Skin of body (tissue), 2 donors: ENCODE results near the gene PAM16. TPM values are rescaled to one million over a fixed set of nuclear protein-coding genes. Genes with fewer than 3 reads are reported as not detected.

Experiments used
- DNase-seq: peaks from one replicate; lab custom pipeline; 2025; lab: John Stamatoyannopoulos, UW
- total RNA-seq: library from RNA; depleted of rRNA; stranded (reverse); fragments of >200 nt; gene quantifications from one replicate; pipeline ENCODE4 v1.2.3, GENCODE V29; 2014

Gene PAM16
- total RNA-seq, 1 donor from 2014 or later = 16.5 TPM

DNA sequence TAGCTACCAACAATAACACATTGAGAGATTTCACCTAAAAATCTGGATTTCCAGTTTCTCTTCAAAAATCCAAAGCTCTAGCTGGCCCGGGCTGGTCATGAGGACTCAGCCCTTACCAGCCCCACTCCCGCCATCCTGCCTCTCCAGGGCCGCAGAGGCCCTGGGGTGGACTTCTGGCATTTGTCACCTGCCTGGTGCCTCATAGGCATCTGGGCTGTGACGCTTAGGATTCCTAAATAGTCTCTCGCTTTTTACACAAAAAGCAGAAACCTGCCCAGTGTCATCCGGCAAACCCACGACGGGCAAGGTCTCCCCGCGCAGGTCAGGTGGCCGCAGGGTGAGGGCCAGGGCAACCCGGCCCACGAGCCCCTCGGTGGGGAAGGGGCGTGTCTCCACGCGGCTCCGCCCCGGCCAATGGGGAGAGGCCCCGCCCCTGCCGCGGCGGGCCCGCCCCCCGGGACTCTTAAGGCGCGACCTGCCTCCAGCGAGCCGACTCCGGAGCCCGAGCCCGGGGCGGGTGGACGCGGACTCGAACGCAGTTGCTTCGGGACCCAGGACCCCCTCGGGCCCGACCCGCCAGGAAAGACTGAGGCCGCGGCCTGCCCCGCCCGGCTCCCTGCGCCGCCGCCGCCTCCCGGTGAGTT, 20.4 kb upstream of the PAM16 start, which contains the start of gene VASN:
TSS of gene VASN (plus strand) at position 492 of the 644 bp plus-strand sequence. CDS start 9,030 bp downstream, outside the sequence.
- DNase-seq = peak; percentile 38

DNA sequence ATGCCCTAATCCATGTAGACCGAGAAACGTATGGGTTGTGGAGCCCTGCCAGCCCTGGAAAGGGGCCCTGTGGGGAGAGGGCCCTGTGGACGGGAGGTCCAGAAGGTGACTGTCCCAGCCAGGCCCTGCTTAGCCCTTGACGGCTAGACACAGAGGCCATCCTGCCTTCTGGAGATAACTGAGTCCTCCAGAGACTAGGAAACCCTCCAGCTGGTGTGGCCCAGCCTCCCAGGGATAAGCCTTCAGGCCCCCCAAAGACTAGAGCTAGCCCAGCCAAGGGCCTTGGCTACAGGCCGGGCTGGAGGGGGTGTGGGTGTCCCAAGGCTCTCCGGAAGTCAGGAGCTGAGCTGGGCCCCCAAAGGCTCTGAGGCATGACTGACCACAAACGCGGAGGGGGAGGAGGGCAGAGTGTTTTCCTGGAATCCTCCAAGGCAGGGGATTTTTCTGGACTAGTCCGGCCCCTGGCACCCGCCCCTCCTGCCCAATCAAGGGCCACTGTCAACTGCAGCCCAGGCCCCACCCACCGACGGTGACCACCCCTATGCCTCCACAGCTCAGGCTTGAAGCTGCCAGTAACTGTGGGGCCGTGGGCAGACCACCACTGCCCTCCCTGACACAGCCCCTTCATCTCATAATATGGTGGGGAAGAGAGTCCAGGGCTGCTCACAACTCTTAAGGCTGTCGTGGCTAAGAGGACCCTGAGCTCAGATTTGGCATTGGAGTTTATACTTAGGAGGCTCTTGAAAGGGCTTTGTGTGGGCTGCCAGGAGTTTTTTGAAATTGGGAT, 19.6 kb upstream of the PAM16 start:
- no peak for DNase-seq

DNA sequence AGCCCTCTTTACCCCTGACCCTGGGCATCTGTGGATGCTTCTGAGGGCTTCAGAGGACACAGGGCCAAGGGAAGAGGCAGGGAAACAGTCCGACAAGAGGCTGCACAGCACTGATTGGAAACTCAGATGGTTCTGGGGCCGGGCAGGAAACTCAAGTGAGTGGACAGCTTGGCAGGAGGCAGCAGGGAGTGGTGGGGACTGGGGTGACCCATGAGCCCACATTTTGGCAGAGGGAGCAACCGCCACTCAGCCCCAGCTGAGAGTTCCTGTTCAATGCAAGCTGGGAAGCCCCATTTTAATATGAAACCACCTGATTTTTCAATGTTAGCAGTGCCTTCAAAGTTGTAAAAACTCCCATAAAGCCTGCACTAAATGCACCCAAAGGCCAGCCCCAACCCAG, 19.0 kb upstream of the PAM16 start:
- no peak for DNase-seq

DNA sequence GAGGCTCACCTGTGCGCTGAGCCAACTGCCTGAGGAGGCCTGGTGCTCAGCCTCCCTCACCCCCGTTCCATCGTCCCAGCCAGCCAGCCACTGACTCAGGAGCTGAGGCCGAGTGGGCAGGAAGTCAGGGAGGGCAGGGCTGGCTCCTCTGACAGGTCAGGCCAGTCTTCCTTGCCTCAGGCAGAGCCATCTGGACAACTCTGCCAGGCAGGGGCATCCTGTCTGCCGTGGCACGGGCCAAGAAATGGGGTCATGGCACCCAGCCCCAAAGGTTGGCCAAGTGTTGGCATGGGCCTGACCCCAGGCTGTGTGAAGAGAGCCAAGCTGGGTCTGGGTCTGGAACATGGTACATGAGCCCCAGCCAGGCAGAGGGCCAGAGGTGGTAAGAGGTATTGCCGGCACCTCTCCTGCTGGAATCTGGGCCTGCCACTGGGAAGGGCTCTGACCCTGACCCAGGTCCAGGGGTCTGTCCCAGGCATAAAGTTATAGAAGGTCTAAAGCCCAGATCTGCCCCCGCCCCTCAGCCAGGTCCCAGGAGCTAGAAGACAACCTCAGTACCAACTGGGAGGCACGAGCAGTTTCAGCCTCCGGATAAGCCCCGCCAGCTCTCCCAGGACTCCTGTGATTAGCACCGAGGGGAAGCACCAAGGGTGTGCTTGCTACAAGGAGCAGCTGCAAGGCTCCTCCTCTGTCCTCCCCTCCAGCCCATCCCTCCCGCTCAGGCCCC, 18.0 kb upstream of the PAM16 start:
- no peak for DNase-seq

DNA sequence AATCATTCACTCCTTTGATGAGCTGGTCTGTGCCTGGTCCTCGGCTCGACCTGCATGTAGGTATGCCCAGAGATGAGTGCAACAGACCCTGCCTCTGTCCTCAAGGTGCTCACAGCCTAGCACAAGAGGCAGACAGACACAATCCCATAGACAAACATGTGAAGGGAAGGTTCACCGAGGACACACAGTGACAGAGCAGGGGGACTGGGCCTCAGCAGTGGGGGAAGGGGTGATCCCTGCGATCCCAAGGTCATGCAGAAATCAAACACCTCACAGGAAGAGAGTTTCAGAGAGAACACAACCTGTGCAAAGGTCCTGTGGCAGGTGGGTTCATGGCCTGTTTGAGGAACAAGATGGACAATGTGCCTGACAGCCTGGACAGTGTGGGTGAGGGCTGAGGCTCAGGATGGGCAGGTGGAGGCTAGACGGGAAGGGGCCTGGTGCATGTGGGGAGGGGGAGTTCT, 16.3 kb upstream of the PAM16 start:
- DNase-seq = no peak

DNA sequence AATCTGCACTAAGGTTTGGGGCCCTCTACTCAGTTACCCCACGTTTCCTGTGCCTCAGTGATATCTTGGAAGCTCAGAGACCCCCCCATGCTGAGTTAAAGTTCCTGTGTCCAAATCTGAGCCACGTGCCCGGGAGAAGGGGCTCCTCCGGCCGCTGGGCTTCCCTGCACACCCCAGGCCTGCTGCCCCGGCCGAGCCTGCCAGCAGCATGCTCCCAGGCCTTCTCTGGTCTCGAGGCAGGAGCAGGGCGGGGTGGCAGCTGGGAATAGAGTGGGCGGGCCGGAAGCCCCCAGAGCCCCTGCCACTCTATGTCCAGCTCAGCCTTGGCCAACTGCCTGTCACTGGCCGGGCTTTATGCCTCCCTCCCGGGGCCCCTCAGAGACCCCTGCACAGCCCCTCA, 14.9 kb upstream of the PAM16 start:
- DNase-seq = no peak

DNA sequence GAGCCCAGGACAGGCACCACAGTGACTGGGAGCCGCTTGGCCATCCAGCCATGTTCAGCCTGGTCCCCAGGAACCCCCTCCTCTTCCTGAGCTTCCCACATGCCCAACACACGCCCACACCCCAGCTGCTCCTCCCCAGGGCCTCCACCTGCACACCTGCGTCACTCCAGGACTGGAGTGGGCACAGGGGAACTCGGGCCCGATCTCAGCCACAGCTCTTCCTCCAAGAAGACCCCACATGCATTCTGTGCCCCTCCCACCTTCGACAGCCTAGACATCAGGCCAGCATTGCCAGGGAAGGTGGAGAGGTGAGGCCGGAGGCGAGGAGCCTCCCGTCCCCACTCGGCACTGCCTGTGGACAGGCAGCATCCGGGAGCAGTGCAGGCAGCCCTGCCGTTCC, 14.5 kb upstream of the PAM16 start:
- no peak for DNase-seq

DNA sequence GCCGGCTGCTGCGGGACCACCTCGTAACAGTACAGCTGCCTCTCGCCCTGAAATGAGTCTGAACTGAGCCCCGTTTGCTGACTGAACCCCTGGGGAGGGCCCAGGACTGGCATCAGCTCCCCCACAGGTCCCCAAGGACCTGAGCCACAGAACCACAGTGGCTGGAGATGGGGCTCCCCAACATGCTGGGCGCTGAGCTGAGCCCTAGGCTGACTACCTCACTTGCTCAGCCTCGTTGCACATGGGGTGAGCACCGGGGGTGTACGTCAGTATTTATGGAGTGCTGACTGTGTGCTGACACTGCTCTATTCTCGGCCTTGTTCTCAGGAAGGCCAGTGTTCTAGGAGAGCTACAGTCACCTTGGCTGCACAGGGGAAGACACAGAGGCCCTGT, 13.9 kb upstream of the PAM16 start:
- DNase-seq = no peak

DNA sequence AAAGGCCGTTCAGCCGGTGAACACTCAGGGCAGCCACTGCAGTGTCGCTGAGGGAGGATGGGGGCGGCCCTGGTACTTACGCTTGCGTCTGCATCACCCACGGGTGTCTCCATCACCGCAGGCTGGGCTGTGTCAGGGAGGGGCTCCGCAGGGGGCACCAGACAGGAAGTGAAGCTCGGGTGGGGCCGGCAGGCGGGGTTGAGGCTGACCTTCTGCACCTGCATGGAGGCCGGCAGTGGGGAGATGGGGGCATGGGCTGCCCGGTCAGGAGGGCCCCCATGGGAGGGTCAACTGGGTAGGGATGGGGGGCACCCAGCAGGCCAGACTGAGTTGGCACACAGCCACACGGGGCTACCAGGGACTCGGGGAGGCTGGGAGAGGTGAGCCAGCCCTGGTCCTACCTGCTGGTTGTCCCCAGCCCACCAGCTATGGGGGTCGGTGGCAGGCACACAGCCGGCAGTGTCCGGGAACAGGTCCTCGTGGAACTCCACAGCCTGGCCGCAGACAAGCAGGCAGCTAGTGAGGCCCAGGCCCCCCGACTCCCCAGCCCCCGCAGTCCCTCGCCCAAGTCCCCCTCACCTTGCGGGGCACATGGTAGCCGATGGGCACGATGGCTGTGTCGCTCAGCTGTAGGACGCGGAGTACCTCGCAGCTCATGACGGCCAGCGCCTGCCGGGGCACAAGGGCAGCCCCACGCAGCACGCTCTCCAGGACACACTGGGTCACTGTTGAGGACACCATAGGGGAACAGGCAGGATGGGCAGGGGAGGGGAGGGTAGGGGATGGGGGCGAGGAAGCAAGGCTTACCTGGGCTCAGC, 13.3 kb upstream of the PAM16 start:
- DNase-seq = no peak

DNA sequence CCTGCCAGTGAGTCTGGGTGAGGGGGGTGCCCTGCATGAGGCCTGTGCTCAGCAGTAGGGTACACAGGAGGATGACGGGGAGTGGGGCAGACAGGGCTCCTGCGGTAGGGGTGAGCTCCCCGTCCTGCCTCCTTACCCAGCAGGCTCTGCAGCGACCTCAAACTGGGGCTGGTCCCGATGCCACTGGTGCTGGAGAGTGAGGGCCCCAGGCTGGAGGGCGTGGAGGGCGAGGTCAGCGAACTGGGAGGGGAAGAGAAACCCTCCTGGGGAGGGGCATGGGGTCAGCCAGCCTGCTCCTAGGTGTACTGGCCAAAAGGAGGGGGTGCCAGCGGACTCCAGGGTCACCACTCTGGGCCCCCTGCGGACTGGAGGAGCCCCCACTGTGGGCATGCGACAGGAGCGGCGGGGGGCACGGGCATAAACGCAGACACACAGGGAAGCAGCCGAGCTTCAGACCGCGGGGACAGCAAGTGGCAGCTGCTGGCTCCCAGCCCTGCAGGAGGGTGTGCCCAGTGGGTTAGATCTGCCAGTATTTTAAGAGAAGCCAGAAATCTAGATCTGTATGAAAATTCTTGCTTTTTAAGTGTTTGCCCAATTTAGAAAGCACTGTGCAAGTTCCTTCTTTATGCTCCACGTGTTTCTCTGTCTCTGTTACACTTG, 11.5 kb upstream of the PAM16 start:
- DNase-seq = no peak

DNA sequence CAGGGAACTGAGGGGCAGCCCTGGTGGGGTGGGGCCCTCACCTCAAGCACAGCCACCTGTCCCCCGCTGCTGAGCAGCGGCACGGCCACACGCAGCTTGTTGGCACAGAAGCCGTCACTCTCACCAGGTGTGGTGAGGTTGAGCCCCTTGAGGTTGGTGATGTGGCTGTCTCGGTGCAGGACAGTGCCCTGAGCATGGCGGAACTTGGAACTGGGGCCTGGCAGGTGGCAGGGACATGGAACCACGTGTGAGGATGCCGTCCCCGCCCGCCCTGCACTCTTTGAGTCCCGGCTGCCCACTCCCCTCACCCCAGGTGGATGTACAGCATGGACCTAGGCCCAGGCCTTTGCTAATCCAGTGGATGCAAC, 10.8 kb upstream of the PAM16 start:
- DNase-seq = no peak

DNA sequence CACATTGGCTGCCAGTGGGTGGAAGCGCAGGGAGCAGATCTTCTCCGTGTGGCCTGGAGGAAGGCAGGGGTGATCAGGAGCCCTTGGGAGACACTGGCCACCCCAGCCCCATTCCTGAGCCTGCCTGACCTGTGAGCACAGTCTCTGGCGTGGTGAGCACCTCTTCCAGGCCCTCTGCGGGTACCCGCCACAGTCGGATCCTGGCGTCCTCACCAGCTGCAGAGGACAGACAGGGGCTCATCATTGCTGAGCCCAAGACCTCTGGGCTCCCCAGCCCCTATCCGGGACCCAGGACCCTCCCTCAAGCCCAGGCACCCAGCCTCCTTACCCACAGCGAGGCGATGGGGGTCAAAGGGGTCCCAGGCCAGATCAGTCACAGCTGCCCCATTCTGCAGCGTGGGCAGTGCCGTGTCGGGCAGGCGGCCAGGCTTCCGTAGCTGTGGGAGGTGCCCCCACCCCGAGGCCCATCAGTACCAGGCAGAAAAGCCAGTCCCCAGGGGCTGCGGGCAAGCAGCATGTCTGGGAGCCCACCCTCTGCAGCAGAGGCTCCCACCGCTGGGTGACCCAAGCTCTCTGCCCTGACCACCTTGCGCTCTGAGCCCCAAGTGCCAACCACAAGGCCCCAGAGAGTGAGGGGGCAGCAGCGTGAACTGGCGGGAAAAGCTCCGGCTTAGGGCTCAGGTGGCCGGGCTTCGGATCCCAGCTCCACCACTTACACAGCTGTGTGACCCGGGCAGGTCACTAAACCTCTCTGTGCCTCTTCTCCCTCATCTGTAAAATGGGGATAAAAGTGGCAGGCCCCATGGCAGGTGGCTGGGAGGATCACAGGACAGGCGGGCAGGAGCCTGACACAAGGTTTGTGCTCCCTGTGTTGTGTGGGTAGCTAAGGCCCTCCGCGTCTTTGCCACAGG, 10.2 kb upstream of the PAM16 start:
- no peak for DNase-seq

DNA sequence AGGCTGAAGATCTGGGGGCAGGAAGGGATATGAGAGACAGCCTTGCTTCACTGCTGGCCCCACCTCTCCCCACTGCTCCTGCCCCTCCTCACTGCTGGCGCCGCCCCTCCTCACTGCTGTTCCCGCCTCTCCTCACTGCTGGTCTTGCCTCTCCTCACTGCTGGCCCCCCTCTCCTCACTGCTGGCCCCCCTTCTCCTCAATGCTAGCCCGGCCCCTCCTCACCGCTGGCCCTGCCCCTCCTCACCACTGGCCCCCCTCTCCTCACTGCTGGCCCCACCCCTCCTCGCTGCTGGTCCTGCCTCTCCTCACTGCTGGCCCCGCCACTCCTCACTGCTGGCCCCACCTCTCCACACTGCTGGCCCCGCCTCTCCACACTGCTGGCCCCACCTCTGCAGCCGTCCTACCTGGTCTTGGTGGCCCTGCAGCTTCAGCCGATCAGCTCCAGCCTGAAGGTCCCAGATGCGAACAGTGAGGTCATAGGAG, 9.5 kb upstream of the PAM16 start:
- no peak for DNase-seq

DNA sequence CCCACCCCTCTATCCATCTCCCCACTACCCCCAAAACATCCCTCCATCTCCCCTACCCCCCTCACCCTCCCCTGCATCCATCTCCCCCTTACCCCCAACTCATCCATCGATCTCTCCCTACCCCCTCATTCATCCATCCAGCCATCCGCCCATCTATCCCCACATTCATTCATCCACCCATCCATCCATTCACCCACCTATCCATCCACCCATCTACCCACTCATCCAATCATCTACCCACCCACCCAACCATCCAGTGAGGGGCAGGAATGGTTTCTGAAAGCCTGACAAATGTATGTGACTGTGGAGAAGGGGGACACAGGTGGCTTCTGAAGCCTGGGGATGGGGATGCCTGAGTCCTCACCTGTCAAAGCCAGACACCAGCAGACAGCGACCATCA, 8.8 kb upstream of the PAM16 start:
- no peak for DNase-seq

DNA sequence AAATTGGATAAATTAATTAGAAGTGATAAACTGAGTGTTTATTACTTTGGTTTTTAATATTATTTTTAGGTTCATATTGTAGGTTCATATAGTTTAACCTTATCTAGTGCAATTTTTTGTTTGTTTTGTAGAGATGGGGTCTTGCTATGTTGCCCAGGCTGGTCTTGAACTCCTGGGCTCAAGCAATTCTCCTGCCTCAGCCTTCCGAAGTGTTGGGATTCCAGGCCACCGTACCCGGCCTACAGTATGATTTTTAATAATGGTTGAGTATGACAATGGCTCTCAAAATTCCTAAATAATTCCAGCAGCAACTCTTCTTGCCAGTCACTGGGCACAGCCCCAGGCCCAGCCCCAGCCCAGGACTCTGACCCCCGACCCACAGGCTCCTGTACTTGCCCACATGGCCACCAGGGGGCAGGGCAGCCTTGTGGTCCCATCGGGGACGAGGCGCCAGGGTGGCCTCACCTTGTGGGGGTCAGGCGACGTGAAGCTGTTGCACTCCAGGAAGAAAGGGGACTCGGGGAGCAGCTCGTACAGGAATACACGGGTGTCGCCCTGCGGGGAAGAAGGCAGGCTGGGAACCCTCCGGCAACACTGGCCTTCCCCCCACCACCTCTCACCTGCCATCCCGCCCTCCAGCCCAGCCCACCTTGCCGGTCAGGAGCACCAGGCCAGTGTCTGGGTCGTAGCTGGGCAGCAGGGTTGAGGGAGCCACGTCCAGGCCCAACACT, 7.9 kb upstream of the PAM16 start:
- DNase-seq = no peak

DNA sequence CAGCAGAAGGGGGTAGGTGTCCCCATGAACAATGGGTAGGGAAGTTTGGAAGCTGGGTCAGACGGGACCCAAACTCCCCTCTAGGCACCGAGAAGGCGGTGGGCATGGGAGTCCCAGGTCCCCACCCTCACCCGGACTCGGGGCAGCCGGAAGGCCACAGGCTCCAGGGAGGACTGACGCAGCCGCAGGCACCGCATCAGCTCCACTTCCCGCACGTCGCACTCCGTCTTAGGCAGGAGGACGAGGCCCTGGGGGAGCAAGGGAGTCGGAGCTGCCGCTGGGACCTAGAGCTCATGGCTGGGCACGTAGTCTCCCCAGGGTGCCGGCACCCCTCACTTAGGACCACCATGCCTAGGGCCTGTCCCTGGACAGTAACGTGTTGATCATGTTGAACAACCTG, 7.1 kb upstream of the PAM16 start:
- no peak for DNase-seq

DNA sequence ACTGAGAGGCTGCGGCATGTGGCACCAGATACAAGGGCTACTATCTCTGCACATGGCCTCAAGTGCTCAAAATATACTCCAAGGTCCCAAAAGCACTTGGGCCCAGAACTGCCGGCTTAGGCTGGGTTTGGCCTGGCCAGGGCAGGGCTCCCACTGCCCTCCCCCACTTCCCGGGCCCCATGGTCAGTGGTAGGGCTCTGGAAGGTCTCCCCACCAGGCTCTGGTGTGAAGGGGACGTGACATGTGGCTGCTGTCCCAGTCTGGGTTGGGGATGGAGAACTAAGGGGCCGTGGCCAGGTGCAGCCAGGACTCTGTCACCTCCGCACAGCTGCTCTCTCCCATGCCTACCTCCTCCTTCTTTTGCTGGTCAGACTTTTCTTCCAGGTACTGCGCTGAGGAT, 5.7 kb upstream of the PAM16 start:
- no peak for DNase-seq

DNA sequence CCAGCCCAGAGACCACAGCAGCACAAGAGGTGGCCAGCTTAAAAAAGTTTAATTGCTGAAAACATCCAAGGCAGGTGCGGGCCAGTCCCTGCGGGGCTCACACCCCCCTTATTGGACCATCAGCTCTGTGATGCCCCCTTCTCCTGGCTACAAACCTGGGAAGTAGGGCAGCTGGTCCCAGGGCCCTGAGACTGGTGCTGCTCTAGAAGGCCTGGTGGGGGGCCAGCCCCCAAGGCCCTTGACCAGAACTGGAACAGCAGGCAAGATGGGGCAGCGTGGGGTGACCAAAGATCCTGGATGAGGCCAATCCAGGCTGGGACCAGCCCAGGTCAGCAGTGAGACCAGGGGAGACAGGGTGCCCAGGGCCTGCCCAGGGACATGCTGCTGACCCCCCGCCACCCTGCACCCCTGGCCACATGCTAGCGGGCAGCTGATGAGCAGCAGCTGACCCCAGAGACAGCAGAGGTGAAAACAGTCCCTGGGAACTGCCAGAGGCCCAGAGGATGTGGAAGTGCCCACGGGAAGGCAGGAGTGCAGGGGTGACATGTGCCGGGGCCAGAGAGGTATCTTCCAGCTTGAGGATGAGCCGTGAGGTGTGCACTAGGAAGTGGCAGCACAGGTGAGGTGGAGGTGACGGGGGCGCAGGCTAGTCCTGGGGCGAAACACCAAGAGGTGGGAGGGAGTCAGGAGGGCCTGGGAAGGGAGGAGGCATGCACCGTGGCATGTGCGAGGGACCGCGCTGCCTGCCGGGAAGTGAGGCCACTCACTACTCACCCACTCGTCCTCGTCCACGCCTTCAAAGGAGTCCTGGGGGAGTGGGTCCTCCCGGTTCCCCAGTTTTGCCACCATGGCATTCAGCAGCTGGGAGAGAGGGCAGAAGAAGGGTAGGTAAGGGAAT, 3.6 kb upstream of the PAM16 start:
- DNase-seq = no peak
